Cardiac septum (tissue), 1 donor: ENCODE results near the gene METTL6. TPM values are rescaled to one million over a fixed set of nuclear protein-coding genes. Genes with fewer than 3 reads are reported as not detected.
"Not testable (repeated sequence)": the region's sequence is repeated elsewhere in the genome, so short reads cannot be mapped to it uniquely, and the experiment has no call there.

Experiments used
- DNase-seq: peaks from one replicate; pipeline ENCODE4 v3.0.0-alpha.2; 2020; ENCODE audit warnings: low spot score
- intact Hi-C: fragments of 100-400 bp; cut with DNase I; formaldehyde crosslinking; loops from one replicate; pipeline ENCODE4 v1.14.0; 2022
- long read RNA-seq: library from polyadenylated mRNA; unstranded; transcript quantifications from one replicate; pipeline ENCODE4 v2.0.0, GENCODE V29; 2021
- total RNA-seq: library from RNA; stranded (reverse); fragmentation: NEBNext Ultra II Directional; extraction: Animal tissue kit (Norgen Biotek cat#: 25700); gene quantifications from one replicate; pipeline ENCODE4 v1.2.1, GENCODE V29; 2021
- donor health status: DM: no; HTN: no; CAD: no.

Gene METTL6, protein sequence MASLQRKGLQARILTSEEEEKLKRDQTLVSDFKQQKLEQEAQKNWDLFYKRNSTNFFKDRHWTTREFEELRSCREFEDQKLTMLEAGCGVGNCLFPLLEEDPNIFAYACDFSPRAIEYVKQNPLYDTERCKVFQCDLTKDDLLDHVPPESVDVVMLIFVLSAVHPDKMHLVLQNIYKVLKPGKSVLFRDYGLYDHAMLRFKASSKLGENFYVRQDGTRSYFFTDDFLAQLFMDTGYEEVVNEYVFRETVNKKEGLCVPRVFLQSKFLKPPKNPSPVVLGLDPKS
- 11.7 TPM for total RNA-seq
- long read RNA-seq, partial matches to known transcripts = 1 of 12 reads
- long read RNA-seq, other reads (novel, unspliced or antisense) = 8 of 12 reads

DNA sequence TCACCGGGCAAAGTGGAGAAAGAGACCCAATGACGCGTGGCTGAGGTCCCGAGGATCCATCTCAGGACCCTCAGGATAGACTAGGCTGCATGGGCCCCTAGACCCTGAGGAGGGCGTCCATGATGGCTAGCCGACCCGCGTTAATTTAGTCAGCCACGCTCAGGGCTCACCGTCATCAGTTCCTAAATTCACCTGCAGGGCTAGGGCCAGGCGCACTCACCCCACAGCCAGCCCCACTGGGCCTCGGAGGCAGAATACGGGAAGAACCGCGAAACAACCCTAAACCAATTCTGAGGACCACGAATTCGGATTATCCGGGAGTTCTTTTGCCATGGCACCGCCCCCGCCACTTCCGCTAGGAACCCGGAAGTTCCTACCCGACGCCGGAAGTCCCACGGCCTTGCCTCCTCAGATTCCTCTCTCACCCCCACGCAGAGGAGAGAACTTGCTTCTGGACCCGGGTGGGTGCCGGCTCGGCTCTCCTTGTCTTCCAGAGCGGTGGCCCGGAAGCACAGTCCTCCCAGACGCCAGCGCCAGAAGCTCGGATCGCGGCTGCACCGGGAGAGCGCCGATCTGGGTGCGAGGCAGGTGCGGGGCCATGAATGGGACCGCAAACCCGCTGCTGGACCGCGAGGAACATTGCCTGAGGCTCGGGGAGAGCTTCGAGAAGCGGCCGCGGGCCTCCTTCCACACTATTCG is at the start of gene METTL6, which contains the start of gene EAF1:
Gene METTL6, minus strand, starts transcription at position 363 of the 699 bp plus-strand sequence. CDS start 1,033 bp downstream, outside the sequence.
Gene EAF1, plus strand, starts transcription at position 417 of the 699 bp plus-strand sequence. Its CDS starts 182 bp downstream, at position 599.
- peak; percentile 93 for DNase-seq
- intact Hi-C loops = loop anchor here (2.0 kb wide), 1 partner anchor 129 kb away; no protein-coding TSS in a partner anchor

DNA sequence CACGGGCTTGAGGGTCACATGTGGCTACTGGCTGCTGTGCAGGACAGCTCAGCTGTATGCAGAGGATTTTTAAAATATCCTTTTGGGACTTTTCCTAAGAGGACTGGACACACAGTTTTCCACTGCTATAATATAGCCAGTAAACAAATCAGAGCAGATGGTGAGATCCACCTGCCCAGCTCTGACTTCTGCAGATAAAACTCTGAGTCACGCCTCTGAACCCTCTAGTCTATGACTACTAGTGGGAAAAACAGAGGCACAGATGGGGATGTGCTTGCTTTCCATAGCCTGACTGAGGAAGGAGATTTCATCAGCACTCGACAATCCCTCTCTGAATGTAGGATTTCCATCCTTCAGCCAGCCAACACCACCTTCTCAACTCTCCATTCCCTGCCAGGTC is 49.0 kb upstream of the METTL6 start:
- intact Hi-C loops = no loop called here
- DNase-seq = no peak

DNA sequence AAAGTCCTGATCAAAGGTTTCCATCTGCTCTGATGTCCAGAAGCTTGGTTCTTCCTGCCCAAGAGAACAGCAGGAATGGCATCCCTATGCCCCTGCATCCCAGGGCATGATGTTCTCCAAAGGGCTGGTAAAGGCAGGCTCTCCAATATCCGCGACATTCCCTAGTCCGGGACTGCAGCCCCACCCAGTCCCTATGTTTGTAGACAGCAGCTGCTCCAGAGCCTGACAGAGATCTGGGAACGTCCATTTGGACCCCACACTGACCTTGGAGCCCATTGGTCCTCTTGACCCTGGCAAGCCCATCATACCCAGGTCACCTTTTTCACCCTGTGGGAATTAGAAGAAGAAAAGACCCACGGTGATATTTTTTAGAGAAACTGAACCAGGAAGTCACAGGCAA is 47.8 kb upstream of the METTL6 start:
- intact Hi-C loops = no loop called here
- no peak for DNase-seq

DNA sequence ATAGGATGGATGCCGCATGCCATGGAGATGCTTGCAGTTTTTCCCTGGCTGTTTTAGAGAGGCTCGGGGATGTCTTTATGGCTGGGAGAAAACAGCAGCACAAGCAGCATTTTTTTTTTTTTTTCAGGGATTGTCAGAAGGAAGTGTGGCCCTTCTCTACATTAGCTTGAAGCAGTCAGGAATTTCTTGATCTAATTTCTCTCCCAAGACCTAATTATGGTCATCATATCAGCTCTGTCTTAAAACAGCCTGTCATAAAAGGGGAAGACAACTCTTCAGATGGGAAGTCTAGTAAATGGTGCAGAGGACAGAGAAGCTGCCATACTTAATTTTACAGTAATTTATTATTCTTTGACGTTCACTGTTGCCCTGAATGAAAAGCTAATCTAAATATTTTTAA is 44.5 kb upstream of the METTL6 start:
- intact Hi-C loops = no loop called here
- DNase-seq = no peak

DNA sequence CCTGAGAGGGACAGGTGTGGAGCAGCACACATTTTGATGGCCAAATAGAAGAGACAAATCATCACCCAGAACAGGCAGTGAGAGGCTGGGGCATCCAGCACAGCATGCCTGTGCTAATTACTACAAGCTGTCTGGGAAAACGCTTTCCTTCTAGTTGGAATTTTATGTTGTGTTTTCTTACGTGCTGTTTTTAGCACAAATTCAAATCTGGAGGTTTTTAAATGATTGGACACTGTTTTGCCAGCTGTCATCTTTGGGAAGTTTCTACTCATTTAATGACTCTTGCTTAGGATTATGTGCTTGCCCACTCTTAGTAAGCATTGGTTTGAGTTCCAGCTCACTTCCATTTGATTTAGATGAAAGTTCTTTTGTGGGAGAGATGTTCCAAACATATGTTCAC is 43.5 kb upstream of the METTL6 start:
- intact Hi-C loops = no loop called here
- DNase-seq = no peak

DNA sequence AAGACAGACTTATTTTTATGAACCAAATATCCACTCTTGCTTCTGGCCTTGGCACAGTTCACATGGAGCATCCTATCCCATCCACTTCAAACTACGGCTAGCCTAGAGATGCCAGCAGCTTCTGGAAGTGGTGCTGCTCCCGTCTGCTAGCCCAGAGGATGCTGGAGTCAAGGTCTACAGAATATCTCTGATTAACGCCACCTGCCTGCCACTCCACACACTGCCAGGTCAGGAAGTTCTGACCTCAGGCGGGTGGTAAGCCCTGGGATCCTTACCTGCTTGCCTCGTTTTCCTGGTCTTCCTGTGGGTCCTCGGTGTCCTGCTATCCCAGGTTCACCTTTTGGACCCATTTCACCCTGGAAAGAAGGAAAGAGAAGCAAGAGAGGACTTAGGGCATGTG is 42.9 kb upstream of the METTL6 start:
- no peak for DNase-seq
- intact Hi-C loops = no loop called here

DNA sequence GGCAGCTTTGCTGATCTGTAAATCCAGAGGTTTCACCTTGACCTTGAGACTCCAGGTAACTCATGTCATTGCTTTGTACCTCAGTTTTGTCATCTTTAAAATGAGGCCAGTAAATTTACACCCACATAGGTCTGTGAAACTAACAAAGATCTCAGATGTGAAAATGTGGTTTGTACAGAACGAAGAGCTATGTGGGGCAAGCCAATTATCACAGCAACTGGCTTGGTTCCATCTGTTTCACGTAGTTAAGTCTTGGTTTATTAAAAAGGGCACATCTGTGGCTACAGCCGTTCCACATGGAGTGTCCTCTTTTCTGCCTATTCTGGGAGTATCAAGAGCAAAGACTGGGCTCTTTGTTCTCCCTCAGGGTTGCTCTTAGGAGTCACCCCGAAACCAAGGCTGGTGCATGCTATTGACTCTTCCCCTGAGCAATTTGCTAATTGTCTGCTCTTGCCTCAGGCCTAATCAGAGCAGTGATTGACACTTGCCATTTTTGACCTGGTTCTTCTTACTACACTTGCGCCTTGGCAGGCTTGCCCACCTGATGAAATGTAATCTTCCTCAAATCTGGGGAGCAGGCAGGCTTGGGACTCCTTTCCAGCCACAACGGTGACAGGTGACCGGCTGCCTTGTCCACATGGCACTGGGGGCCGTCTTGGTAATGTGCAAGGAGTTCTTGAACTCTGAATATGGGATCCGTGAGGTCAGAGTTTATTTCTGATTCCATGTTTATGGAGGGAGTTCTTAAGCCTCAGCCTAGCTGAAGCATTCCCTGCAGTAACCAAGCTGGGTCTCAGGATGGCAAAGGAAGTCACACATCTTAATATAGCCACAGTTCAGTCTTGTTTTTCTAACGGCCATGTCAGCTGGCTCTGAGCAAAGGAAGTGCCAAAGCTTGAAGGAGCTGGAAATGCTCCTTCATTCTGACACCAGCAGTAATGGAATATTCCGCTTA is 40.2 kb upstream of the METTL6 start:
- DNase-seq = no peak
- intact Hi-C loops = no loop called here

DNA sequence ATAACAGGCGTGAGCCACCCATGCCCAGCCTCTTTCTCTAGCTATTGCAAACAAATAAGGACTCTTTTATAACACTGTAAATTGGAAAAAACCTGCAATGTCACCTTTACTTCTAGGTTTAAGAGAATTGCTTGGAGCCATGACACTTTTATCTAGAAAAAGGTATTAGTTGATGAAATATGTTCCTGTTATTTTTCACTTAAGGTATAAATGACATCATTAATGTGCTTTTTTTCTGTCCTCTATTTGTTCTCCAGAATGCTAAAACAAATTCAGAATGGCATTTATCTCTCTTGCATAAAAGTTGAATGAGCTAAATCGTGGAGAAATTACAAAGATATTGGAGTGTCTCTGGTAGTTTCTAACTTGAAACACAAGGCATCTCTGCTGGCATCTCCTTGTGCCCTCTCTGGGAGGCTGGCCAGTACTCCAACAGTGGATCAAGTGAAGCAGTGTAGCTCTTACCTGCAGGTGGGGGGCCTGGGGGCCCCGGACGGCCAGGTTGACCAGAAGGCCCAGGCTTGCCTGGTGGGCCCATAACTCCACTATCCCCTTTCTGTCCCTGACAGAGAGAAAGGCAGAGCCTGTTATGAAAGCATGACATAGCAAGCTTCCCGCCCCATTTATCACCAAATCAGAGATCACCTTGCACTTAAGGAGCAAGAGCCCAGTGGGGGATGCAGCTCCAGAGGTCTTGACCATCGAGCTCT is 38.7 kb upstream of the METTL6 start:
- intact Hi-C loops = no loop called here
- no peak for DNase-seq

DNA sequence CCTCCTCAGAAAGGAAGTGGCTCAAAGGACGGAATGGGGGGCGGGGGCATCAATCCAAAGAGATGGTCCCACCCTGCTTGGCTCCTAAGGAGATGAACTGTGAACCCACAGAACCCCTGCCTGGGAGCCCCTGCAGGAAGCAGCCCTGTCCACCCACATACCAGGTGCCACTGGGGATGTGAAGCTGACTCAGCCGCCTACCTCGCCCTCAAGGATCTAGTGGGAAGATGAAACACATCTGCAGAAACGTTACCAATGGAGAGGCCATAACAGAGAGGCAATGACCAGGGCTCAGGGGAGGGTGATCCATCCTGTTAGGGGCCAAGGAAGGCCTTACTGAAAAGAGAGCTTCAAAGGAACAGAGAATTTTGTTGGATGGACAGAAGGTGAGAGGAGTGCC is 35.1 kb upstream of the METTL6 start:
- intact Hi-C loops = no loop called here
- no peak for DNase-seq

DNA sequence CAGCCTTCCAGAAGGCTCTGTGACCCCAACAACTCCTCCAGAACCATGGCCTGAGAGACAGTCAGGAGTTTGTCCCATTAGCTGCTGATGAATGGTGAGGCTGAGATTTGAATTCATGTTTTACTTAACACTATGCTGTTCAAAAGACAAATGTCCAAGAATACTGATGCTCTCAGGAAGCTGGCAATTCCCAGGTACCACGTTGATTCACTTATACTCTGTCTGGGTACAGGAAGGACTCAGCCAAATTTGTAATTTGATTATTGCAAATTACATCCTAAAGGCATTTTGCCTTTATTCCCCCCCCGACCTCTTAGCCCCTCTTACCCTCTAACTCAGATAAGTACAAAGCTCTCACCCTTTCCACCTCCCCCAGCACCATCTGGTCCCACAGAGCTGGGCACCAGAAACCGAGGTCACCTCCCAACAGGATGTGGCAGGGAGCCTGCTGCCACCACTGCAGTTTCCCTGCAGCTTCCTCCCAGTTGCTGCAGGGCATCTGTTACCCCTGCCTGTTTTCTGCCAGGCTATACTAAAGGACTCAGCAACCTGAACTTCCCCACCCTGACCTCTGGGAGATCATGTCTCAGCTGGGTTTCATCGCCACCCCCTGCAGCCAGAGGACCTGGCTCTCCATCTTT is 33.7 kb upstream of the METTL6 start:
- intact Hi-C loops = no loop called here
- DNase-seq = no peak

DNA sequence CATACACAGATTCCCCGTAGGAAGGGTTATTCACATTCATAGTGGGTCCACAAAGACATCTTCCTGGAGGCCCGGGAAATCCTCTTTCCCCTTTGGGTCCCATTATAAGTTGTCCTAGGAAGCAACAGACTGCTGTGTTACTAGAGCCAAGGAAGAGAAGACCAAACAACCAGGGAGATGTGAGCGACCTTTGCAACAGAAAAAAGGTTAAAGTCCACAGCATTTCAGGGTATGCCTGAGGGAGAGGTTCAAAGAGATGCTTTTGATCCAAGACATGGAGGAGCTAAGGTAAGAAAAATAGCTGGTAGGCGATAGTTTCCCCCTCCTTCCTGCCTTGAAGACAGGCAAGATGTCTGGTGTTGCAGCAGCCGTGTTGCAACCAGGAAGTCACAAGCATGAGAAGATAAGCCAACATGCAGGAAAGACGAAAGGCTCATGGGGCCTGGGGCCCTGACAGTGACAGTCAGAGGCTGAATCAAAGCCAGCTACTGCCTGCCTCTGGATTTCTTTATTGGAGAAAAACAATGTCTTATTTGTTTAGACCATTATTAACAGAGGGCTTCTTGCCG is 31.0 kb upstream of the METTL6 start:
- DNase-seq = no peak
- intact Hi-C loops = no loop called here

DNA sequence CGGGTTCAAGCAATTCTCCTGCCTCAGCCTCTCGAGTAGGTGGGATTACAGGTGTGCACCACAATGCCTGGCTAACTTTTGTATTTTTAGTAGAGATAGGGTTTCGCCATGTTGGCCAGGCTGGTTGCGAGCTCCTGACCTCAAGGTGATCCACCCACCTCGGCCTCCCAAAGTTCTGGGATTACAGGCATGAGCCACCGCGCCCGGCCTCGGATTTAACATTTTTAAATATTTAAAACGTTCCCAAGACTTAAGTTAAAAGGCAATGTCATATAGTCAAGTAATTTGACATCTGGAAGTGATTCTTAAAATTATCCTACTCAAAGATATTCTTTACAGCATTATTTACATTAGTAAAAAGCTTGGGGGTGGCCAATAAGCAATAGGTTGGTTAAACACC is 29.6 kb upstream of the METTL6 start:
- DNase-seq = peak; percentile 49
- intact Hi-C loops = not testable (repeated sequence)

DNA sequence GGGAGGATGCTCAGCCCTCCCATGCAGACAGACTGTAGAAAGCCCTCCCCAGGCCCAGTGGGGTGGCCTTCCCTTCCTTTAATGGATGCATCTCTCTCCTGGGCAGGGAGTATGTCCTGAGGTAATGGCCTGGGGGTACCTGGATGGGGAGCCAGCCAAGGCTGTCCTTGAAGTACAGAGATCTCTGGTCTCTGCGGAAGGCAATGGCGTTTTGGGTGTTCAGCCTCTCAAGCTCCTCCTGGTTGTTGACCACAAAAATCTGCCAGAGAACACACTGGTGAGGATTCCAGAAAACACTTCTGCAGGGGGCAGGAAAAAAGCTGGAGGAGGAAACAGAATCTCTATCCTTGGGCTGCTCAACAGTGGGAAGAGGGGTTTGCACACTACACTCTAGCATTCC is 29.0 kb upstream of the METTL6 start:
- intact Hi-C loops = no loop called here
- DNase-seq = no peak

DNA sequence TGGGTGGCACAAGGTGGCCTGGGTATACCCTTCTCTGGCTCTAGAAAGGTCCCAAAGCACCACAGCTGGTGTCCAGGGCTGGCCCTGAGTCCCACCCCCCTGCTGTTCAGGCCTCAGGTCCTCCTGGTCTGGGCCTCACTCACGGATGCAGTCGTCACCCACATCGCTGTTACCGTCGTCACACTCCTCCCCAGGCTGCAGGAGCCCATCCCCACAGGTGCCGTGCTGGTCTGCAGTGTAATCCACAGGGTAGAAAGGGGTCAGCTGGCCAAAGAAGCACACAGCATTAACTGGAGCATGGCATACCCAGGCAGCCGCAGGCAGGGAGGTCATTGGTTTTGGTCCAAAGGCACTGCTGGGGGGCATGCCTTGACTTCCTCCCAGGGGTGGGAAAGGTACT is 28.4 kb upstream of the METTL6 start:
- DNase-seq = no peak
- intact Hi-C loops = no loop called here

DNA sequence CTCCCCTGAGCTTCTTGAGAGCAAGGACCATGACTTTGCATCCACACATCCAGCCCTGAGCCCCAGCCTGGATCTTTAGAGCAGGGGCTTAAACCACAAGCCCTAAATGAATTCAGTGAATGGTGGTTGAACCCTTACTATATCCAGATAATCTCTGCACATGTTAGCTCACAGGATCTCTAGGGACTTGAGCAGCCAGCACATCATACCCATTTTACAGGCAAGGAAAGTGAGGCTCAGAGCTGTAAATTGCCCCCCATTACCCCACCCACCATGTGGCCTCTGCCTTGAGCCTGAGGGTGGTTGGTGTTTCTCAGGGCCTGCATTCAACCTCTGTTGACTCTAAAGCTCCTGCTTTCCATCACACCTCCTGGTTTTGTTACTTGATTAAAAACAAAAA is 27.6 kb upstream of the METTL6 start:
- intact Hi-C loops = no loop called here
- DNase-seq = no peak

DNA sequence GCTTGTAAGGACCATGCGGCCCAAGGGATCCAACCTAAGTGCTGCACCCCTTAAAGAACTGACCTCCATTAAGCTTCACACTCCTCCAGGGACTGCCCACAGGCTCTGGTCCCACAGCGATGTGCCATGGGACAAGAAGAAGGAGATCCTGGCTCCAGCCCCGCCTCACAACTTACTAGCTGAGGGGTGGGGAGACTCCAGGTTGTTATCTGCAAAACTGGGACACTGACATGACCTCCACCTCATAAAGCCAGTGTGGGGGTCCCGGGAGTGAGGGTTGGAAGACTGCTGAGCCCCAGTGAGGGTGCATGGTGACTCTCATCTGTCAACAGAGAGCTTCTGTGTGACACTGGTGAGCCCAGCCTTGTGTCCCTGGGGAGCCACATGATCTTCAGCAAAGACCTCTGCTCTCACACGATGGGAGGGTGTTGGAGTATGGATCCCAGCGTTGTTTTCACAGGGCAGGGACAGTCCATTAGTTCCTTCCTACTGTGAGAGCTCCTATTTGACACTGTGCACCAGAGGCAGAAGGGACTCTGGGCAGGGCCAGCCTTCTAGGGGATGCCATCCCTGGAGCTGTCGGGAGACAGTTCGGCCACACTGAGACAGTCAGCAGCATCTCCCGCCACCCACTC is 26.8 kb upstream of the METTL6 start:
- intact Hi-C loops = no loop called here
- DNase-seq = no peak

DNA sequence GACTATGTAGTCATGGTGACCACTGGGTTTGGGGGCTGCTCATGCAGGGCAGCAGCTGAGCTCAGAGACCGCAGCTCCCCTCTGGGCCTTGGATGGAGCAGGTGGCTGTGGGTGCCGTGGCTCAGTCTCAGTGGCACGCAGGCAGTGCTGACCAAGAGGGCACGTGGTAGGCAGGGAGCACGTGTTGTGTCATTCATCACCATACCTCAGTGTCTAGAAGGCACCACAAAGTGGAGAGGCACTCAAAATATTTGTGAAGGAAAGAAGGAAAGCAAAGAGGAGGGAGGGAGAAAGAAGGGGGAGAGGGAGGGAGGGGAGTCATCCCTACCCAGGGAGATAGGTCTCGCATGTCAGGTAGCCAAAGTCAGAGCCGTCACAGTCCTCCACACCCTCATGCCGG is 26.2 kb upstream of the METTL6 start:
- intact Hi-C loops = no loop called here
- no peak for DNase-seq

DNA sequence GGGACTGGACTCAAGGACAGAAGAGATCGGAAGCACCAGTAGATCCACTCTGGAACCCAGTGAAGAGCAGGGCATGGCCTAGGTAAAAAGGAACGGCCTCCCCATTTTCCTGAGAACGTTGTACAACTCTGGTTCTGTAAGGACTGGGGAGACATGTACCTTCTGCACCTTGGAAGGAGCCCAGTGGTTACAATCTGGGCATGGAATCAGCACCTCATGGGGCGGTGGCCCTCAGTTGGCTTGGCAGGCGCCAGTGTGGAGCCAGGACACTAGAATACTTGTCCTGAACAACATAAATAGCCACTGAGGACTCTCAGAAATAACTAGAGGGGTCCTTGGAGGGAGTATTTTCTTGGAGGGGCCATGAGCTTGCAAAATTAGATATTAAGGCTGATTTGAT is 25.6 kb upstream of the METTL6 start:
- intact Hi-C loops = no loop called here
- no peak for DNase-seq
